ENCODE data around the gene MEGF8. TPM values are rescaled to one million over a fixed set of nuclear protein-coding genes. Genes with fewer than 3 reads are reported as not detected.
A peak's percentile ranks its signal among the peaks of the same experiment; 100 is the strongest.

MEGF8 gene
- total RNA-seq, 4 donors from 2014 or later, result 12.5 to 150 (median 35.7) TPM

GRCh38 chr19:42284066-42284501 is 41.4 kb upstream of the MEGF8 start:
- WGBS, 2 donors, result no CpG with 5 or more reads among the region's 76 CpGs
- H3K36me3 ChIP-seq, result peaks cover 21% of the 10 kb centered on the region in 2 donors
- peak in 1 of 2 donors; percentile 19 for TF ChIP-seq POLR2A (IDR thresholded peaks at IDR 0.05)
- peak in 1 of 6 experiments; percentile 8 for TF ChIP-seq CTCF (IDR thresholded peaks at IDR 0.05)
- no peaks in the 10 kb centered on the region for H3K27me3 ChIP-seq
- H3K9me3 ChIP-seq, result no peaks in the 10 kb centered on the region
- peaks cover 59 to 65% of the 10 kb centered on the region in 2 donors for H3K4me1 ChIP-seq
- intact Hi-C loops (cut with DNase I), result no loop called here
- H3K27ac ChIP-seq, result peak overlapping the region in 2 of 3 donors; percentile 61 to 76
- H3K4me3 ChIP-seq (replicated peaks in 1 of 3), result peak overlapping the region in 1 of 3 donors; percentile 32
- peak; percentile 79 to 80 for DNase-seq

GRCh38 chr19:42284591-42285341 is 40.7 kb upstream of the MEGF8 start:
- WGBS, 2 donors, result 5 to 6% methylated on average over 26 to 27 of the region's 41 CpGs
- H3K27me3 ChIP-seq, result no peaks in the 10 kb centered on the region
- peak overlapping the region; percentile 70 to 89 (median 86) for H3K27ac ChIP-seq
- peaks cover 27% of the 10 kb centered on the region in 2 donors for H3K36me3 ChIP-seq
- no peak for DNase-seq
- no peaks in the 10 kb centered on the region for H3K9me3 ChIP-seq
- TF ChIP-seq POLR2A (IDR thresholded peaks at IDR 0.05) (no peak), CTCF (IDR thresholded peaks at IDR 0.05) (no peak)
- H3K4me1 ChIP-seq, result peaks cover 52 to 58% of the 10 kb centered on the region in 2 donors
- H3K4me3 ChIP-seq (replicated peaks in 1 of 3), result peak overlapping the region in 2 of 3 donors; percentile 59 to 62
- intact Hi-C loops (cut with DNase I), result no loop called here

GRCh38 chr19:42285541-42285941 is 39.9 kb upstream of the MEGF8 start:
- peak overlapping the region in 1 of 3 donors; percentile 14 for H3K4me3 ChIP-seq (replicated peaks in 1 of 3)
- no peaks in the 10 kb centered on the region for H3K27me3 ChIP-seq
- H3K4me1 ChIP-seq, result peaks cover 52 to 54% of the 10 kb centered on the region in 2 donors
- H3K9me3 ChIP-seq, result no peaks in the 10 kb centered on the region
- H3K27ac ChIP-seq, result peak overlapping the region; percentile 70 to 89 (median 86)
- intact Hi-C loops (cut with DNase I), result no loop called here
- 34 to 37% methylated on average over 4 to 5 of the region's 5 CpGs for WGBS, 2 donors
- no peak for DNase-seq
- no peak for TF ChIP-seq POLR2A (IDR thresholded peaks at IDR 0.05)
- TF ChIP-seq CTCF (IDR thresholded peaks at IDR 0.05), result no peak
- H3K36me3 ChIP-seq, result peaks cover 34 to 35% of the 10 kb centered on the region in 2 donors

GRCh38 chr19:42285988-42286348 is 39.5 kb upstream of the MEGF8 start:
- DNase-seq, result no peak
- Histone ChIP-seq H3K9me3 (no peaks in the 10 kb centered on the region), H3K27me3 (no peaks in the 10 kb centered on the region), H3K36me3 (peaks cover 39% of the 10 kb centered on the region in 2 donors), H3K27ac (peak overlapping the region; percentile 70 to 89 (median 86)), H3K4me1 (peaks cover 50% of the 10 kb centered on the region in 2 donors), H3K4me3 (replicated peaks in 1 of 3) (peak overlapping the region in 1 of 3 donors; percentile 14)
- 10 to 19% methylated on average over 6 of the region's 6 CpGs for WGBS, 2 donors
- no peak for TF ChIP-seq POLR2A (IDR thresholded peaks at IDR 0.05)
- no peak for TF ChIP-seq CTCF (IDR thresholded peaks at IDR 0.05)
- intact Hi-C loops (cut with DNase I), result no loop called here
